HL-60/S4 treated with retinoic acid at 250 ng/mL for 4 days and 3 days (cell line): ENCODE measurements around the gene C1QL4.

Experiments used
- in situ Hi-C: fragments of 300-500 bp; cut with MboI; formaldehyde crosslinking; loops from 2 replicates; pipeline ENCODE4 v1.7.0; 2022; ENCODE audit warnings: low sequenced_read_pairs

Gene C1QL4

DNA sequence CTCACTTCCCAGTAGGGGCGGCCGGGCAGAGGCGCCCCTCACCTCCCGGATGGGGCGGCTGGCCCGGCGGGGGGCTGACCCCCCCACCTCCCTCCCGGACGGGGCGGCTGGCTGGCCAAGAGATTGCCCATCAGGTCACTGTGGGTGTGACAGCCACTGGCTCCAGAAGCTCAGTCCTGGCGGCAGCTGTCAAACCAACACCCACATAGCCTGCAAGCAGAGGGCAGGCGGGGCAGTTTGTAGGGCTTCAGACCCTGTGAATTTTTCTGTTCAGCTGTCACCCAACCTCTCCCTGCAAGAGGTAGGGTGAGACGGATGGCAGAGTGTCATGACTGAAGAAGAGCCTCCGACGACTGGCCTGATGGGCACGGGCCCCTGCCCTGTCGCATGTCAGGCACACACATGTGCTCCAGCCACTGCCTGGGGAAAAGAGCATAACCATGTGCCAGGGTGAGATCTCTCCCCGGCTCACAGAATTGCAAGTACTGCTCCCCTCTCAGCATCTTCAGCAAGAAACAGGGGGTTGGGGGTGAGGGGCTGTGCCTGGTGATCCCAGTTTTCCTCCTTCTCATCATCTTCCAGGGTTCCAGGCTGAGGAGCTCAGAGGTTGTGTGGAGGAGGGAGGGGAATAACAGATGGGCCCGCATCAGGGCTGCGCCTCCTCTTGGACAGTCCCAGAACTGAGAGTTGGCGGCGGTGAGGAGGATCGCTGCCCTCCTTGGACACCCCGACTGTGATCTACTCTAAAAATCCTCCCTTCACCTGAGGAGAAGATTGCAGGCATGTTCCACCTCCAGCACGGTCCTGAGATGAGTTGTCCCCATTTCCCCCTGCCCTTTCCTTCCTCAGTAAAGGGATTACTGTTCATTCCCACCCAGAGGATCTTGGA lies 53.2 kb downstream of the C1QL4 start:
- in situ Hi-C loops, result loop anchor here (10.0 kb wide), 1 partner anchor 51 kb away; the partner anchor contains the start of gene C1QL4

DNA sequence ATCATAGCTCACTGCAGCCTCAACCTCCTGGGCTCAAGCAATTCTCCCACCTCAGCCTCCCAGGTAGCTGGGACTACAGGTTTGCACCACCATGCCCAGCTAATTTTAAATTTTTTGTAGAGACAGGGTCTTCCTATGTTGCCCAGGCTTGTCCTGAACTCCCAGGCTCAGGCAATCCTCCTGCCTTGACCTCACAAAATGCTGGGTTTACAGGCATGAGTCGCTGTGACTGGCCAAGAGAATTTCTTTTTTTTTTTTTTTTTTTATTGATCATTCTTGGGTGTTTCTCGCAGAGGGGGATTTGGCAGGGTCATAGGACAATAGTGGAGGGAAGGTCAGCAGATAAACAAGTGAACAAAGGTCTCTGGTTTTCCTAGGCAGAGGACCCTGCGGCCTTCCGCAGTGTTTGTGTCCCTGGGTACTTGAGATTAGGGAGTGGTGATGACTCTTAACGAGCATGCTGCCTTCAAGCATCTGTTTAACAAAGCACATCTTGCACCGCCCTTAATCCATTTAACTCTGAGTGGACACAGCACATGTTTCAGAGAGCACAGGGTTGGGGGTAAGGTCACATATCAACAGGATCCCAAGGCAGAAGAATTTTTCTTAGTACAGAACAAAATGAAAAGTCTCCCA lies 54.1 kb downstream of the C1QL4 start:
- in situ Hi-C loops, result loop anchor here (10.0 kb wide), 1 partner anchor 52 kb away; the partner anchor contains the start of gene C1QL4
